HG02973 (cell line): ENCODE measurements around the gene OR2V1.
"Not testable (repeated sequence)": the region's sequence is repeated elsewhere in the genome, so short reads cannot be mapped to it uniquely, and the experiment has no call there.

Source experiments
- ATAC-seq: cut with Tn5 transposase; IDR thresholded peaks from one replicate; pipeline ENCODE4 v1.9.1; 2021; ENCODE audit warnings: moderate library complexity; ENCODE audit not compliant: unreplicated experiment

OR2V1 gene

DNA sequence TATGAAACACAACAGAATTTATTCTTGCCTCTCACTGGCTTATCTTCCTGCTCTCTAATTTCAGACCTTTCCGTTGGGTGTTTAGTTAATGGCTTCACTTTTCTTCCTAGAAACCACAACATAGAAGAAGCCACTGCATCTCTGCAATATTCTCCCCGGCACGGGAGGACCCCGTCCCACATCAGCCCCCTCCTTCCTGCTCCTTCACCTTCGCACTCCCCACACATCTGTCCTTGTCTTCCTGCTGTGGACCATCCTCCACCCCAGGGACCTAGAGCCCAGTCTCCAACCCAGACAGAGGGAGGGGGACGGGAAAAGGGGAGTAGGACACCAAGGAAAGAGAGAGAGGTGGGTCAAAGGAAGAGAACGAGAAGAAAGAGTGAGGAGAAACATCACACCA is 1.4 kb downstream of the OR2V1 start:
- ATAC-seq = no peak

DNA sequence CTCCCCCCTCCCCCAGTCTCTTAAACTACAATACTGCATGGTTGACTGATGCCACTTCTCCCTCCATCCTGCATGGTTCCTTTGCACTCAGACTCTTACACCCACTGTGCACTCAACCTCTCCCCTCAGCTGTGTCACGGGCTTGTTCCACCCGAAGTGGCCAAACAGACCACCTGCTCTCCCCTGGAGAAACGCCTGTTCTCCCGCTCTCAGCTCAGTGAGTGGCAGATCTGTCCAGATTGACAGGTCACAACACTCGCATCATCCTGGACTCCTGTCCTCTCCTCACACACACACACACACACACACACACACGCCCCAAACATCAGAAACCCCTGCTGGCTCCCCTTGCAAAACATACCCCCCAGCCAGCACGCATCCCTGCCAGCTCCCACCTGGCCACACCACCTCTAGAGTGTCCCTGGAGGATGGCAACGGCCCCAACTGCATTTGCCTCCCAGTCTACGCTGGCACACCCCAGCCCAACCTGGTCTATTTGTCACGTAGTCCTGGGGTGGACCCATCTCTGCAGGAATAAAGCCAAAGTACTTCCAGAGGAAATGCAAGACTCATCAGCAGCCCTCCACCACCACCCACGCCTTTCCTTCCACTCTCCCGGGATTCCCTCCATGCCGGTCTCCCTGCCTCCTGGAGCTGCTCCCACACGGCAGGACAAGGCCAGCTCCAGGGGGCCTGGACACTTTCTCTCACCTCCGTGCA is 2.9 kb downstream of the OR2V1 start:
- ATAC-seq = no peak

DNA sequence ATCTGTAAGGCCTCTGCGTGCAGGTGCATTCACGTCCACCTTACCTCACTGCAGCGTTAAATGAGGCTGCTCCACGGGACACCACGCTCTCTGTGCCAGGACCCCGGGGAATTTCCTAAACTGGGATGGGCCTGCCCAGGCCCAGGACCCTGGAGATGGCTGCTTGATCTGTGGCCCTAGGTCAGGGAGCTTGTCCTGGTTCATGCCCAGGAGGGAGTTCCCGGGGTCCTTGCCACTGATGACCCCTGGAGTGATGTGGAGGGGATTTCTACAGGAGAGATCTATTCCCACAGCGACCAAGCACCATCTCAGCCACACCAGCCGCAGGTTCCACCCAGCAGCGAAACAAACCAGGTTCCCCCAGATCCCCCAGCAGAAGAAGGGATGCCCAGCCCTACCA is 3.5 kb downstream of the OR2V1 start:
- ATAC-seq = no peak

DNA sequence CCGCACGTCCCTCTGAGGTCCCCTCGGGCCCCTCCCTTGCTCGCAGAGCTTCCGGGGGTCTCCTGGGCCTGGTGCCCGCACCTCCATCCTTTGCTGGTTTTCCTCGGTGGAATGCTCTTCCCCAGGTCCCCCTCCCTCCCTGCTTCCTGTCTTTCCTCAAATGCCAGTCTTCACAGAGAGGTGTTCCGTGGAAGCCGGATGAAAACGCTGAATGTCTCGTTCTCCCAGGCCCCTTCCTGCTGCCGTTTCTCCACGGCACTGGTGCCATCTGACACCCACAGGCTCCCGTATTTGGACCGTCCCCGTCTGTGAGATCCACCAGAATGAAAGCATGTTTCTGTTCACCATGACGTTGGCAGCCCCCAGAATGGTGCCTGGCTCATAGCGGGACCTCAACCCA is 4.1 kb downstream of the OR2V1 start:
- ATAC-seq = no peak

DNA sequence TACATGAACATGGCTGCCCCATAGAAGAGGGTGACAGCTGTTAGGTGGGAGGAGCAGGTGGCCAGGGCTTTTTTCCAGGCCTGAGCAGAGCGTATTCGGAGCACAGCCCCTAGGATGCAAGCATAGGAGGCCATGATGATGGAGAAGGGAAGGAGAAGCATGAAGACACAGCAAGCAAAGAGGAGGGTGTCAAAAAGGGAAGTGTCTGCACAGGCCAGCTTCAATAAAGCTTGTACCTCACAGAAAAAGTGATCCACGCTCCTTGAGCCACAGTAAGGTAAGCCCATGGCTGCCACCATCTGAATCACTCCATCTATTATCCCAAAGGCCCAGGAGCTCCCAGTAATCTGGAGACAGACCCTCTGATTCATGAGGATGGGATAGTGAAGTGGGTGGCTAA is 6.4 kb downstream of the OR2V1 start:
- ATAC-seq = no peak

DNA sequence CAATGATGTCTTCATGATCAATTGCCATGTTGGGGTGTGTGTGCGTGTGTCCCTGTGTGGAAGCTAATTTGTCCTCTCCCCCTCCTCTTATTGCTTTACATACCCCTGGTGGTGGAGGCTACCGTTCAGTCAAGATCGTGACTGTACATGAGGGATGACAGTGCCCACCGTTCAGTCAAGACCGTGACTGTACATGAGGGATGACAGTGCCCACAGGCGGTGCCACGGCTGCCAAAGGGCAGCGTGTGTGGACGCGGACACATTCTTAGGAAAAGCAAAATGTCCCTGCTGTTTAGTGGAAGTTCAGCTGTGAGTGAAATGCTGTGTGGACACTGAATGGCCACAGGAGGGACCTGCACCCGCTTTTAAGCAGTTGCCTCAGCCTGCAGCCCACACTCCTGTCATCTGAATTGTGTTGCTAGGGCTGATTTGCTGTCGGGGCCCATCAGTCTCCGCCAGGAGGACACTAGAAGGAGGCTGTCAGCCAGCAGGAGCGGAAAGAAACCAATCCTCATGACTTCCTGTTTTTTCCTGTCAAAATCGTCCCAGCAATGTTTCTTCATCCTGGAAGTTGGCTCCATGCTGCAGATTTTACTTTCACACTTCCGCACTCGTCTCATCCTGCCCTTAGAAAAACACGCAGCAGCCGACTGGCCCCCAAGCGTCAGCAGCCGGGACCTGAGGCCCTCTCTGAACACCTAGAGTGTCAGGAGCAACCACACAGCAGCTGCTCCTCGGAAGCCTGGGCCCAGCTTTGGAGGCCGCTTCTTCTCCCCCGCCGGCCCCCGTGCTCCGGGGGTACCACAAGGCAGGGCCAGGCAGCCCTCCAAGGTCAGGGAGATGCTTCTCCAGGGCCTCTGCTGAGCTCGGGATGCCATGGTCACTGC is 9.1 kb downstream of the OR2V1 start:
- ATAC-seq = no peak

DNA sequence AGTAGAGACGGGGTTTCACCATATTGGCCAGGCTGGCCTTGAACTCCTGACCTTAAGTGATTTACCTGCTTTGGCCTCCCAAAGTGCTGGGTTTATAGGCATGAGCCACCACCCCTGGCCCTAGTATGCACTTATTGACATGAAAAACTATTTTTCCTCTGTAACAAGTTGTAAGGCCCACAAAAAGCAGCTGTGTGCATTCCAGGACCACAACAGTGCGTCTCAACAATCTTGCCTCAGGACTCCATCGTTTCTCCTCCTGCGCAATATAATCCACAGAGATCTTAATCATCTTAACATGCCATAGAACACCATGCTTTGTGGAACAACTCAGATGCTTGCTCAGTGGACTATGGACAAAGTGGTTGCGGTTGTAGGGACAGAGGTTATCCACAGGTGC is 10.2 kb downstream of the OR2V1 start:
- no peak for ATAC-seq

DNA sequence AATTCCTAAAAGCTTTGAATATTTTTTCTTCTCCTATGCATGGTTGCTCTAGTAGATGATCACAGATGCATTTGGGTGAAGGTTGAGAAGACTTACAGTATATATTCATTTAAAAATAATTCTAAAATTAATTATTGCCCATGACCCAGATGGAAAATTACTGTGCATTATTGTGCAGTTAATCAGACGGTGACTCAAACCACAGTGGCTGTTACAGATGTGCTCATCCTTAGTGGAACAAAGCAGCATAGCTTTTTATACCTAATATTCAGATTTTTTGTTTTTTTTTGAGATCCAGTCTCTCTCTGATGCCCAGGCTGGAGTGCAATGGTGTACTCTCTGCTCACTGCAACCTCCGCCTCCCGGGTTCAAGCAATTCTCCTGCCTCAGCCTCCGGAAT is 10.7 kb downstream of the OR2V1 start:
- no peak for ATAC-seq

DNA sequence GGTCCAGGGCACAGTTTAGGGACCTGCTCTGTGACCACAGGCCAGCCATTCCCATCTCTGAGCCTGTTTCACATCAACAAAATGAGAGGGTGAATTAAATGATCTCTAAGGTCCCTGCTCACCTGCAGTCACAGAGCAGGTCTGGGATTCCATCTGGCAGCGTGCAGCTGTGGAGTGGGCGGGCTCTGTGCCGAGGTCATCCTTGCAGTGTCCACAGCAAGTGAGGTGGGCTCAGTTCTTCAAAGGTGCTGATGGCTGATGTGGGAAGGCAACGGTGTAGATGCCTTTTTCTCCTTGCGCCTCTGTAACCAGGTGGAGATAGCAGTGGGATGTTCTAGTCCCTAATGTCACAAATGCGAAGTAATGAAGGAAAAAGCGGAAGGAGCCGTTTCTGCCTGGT is 11.9 kb downstream of the OR2V1 start:
- no peak for ATAC-seq

DNA sequence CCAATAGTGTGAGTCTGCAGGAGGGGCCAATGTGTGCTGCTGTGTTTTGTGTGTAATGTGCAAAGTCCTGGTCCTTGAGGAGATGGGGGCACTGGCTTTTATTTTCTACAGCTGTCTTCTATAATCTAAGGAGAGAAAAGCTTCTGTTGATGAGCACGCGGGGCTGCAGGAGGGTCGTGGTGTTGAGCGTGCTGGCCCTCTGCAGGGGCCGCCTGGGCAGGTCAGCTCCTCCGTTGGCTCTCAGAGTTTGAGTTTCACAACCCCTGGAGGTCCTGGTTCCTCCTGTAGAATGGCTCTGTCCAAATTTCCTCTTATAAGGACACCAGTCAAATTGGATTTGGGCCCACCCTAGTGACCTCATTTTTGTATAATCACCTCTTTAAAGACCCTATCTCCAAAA is 12.6 kb downstream of the OR2V1 start:
- ATAC-seq = no peak

DNA sequence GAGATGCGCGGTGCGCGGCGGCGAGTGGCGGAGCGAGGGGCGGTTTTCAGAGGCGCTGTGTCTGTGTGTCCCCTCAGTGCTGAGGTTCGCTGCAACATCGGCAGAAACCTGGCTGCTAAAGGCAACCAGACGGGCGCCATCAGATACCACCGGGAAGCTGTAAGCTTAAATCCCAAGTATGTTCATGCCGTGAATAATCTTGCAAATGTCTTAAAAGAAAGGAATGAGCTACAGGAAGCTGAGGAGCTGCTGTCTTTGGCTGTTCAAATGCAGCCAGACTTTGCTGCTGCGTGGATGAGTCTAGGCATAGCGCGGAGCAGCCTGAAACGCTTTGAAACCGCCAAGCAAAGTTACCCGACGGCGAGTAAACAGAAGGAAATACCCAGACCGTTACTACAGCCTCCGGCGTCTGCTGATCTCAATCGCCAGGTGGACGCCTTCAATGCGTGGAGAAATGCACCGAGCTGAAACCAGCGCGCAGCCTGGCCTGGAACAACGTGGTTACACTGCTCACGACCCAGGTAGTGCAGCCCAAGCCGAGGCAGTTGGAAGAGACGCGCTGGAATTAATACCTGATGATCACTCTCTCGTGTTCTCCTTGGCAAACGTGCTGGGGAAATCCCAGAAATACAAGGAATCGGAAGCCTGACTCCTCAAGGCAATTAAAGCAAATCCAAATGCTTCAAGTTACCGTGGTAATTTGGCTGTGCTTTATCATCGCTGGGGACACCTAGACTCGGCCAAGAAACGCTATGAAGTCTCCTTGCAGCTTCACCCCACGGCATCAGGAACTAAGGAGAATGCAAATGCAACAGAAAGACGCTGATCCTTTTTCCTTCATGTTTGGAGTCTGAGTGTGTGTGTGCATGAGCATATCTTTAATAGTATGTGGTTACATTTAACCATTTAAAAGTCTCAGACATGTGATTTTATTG is 15.9 kb downstream of the OR2V1 start:
- ATAC-seq = no peak

DNA sequence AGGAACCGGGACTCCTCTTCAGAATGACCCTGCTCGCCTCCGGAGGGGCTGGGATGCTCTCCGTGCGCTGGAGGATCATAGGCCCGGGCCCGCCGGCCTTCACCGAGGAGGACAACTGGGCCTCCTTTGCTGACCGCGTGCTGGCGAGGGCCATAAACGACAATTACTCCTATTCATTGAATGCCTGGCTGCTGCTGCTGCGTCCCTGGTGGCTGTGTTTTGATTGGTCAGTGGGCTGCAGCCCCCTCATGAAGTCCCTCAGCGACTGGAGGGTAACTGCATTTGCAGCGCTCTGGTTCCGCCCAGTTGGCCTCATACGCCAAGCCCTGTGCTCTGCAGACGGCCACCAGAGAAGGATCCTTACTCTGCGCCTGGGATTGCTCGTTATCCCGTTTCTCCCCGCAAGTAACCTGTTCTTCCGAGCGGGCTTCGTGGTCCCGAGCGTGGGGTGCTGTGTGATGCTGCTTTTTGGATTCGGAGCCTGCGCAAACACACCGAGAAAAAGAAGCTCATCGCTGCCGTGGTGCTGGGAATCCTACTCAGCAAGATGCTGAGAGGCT is 16.6 kb downstream of the OR2V1 start:
- no peak for ATAC-seq

DNA sequence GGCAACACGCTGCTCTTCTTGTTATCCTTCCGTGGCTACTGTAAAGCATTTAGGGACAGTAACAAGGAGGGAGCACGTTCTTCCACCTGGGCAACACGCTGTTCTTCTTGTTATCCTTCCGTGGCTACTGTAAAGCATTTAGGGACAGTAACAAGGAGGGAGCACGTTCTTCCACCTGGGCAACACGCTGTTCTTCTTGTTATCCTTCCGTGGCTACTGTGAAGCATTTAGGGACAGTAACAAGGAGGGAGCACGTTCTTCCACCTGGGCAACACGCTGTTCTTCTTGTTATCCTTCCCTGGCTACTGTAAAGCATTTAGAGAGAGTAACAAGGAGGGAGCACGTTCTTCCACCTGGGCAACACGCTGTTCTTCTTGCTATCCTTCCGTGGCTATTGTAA is 17.4 kb downstream of the OR2V1 start:
- not testable (repeated sequence) for ATAC-seq

DNA sequence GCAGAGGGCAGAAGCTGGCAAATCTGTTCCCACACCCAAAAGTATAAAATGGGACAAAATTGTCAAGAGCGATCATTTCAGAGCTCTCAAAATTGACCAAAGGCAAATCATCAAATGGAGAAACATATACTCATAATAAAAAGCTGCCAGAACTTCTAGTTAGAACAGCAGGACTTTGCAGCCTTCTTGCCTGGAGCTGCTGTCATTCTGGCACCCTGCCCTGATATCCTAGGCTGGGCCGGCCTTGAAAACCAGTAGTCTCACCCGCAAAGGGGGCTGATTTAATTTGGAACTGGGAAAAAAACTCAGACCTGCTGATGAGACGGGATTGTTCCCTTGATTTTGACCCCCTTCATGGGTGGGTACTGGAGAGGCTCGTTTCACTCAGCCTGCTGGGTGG is 18.5 kb downstream of the OR2V1 start:
- ATAC-seq = no peak

DNA sequence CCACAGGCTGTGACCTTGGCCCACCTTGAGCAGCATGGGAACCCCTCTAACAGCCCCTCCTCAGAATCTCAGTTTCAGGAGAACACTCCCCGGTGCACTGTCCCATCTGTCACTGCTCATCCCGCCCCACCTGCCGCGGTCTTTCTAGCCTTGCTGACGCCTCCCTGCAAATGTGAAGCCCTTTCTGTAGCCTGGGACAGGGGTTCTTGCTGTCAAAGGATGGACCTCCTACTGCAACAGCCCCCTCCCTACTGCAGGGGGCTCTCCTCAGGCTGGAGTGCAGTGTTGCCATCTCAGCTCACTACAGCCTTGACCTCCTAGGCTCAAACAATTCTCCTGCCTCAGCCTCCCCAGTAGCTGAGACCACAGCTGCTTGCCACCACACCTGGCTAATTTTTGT is 20.0 kb downstream of the OR2V1 start:
- no peak for ATAC-seq

DNA sequence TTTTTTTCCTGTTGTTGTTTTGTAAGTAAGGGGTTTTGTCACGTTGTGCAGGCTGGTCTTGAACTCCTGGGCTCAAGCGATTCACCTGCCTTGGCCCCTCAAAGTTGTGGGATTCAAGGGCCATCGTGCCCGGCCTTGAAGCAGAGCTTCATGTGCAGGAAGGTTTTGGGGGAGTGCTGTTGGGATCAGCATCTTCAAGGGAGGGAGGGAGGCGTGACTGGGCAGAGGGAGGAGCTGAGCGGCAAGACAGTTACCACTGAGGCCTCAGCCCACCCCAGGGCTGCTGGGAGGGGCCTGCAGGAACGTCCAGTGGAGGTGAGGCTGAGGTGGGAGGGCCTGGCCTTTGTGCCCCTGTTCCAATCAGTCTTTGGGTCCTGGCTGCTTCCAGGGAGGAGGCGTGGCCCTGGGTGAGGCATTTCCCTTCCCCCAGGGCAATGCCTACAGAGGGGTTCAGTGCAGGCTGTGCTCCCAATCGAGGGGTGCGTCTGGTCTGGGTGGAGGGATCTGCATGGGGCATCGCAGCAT is 21.4 kb downstream of the OR2V1 start:
- ATAC-seq = no peak

DNA sequence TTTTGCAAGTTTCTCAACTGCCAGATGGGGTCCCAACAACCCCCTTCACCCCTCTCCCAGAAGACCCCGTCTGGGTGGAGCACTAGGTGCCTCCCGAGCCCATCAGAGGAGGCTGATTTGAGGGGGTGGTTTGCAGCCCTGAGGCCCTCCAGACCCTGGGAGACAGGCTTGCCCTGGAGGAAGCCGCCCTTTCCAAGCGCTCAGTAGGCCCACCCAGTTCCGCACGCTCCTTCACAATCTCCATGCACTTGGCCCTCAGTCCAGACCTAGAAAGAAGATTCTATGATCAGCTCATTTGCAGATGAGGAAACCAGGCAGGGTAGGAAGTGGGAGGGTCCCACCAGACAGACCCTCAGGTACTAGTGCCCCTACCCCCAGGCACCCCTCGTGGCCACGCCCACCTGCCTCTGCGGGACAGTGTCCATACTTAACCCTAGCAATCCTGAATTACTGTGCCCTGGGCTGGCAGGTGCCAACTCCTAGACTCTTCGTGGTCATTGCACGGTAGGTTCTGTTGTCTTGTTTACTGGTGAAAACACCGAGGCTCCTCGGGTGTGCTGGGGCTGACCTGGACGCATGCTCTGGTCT is 22.3 kb downstream of the OR2V1 start:
- no peak for ATAC-seq

DNA sequence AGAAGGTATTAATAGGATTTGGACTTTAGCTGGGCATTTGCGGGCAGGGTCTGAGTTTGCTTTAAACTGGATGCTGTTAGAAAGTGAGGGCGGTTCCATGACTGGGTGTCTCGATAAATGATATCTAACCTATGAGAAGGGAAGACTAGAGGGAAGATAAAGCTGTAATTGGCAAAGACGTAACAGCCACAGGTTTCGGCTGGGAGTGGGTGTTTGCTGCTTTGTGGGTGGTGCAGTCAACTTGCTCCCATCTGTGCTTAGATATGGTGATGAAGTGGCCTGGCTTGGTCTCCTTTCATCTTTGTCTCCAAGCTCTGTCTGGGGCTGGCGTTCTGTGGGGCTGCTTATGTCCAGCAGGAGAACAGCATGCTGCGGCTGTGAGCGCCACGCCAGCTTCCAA is 23.3 kb downstream of the OR2V1 start:
- ATAC-seq = no peak

DNA sequence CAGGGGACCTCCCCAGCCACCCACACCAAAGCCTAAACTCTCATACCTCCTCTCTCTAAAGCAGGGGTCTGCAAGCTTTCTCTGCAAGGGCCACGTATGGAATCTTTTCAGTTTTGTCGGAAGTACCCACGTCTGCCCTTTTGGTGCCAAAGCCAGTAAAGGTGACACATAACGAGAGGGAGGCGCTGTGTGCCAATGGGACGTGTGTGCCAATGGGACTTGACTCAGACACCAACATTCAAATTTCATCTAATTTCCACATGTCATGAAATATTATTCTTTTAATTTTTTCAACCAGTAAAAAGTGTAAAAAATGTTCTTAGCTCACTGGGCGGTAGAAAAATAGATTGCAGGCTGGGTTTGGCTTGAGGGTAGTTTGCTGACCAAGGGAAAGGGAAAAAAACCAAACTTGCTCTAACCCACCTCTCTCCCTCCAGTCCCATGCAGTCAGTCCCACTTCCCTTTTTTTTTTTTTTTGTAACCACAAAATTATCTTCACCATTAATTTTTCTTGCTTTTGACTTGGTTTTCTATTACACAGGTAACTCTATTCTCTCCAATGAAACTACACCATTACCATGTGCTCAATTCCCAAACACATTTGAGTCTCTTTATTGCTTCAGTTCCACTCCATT is 25.5 kb downstream of the OR2V1 start:
- no peak for ATAC-seq
